Ishikawa (cell line): Measurements from ENCODE around the gene ECPAS.

Experiments
- CEBPB ChIP-seq: IDR thresholded peaks from 2 replicates; pipeline ENCODE4 v1.6.1; 2012
- CREB1 ChIP-seq: IDR thresholded peaks from 2 replicates; pipeline ENCODE4 v1.6.1; 2012; ENCODE audit warnings: low read depth
- EGR1 ChIP-seq: IDR thresholded peaks from 2 replicates; pipeline ENCODE4 v1.6.1; 2012
- EP300 ChIP-seq: IDR thresholded peaks from 2 replicates; pipeline ENCODE4 v1.6.1; 2012; ENCODE audit warnings: borderline replicate concordance
- FOXM1 ChIP-seq: IDR thresholded peaks from 2 replicates; pipeline ENCODE4 v1.6.1; 2012; ENCODE audit warnings: low read depth, borderline replicate concordance
- MAX ChIP-seq: IDR thresholded peaks from 2 replicates; pipeline ENCODE4 v1.6.1; 2012
- NFIC ChIP-seq: IDR thresholded peaks from 2 replicates; pipeline ENCODE4 v1.6.1; 2012
- RAD21 ChIP-seq: IDR thresholded peaks from 2 replicates; pipeline ENCODE4 v1.6.1; 2012; ENCODE audit warnings: low read depth
- REST ChIP-seq: IDR thresholded peaks from 2 replicates; pipeline ENCODE4 v1.6.1; 2012; ENCODE audit warnings: low read depth, mild to moderate bottlenecking
- TAF1 ChIP-seq: IDR thresholded peaks from 2 replicates; pipeline ENCODE4 v1.6.1; 2012; ENCODE audit warnings: low read depth, mild to moderate bottlenecking
- TCF12 ChIP-seq: IDR thresholded peaks from 2 replicates; pipeline ENCODE4 v1.6.1; 2012; ENCODE audit warnings: low read depth
- TEAD4 ChIP-seq: IDR thresholded peaks from 2 replicates; pipeline ENCODE4 v1.6.1; 2012
- USF1 ChIP-seq: IDR thresholded peaks from 2 replicates; pipeline ENCODE4 v1.6.1; 2012
- YY1 ChIP-seq: IDR thresholded peaks from 2 replicates; pipeline ENCODE4 v1.6.1; 2012; ENCODE audit warnings: low read depth
- ZBTB7A ChIP-seq: IDR thresholded peaks from 2 replicates; pipeline ENCODE4 v1.6.1; 2012; ENCODE audit warnings: low read depth

The ECPAS gene

GRCh38 chr9:111482694-111483438 is 1.3 kb downstream of the ECPAS start:
- TF ChIP-seq REST (no peak), CEBPB (peak; percentile 85), MAX (no peak; the same call in 1 of the 2 replicates), YY1 (0 out of 2 replicates have a peak, but pooled peaks have one; percentile 27), FOXM1 (no peak), EP300 (no peak), TEAD4 (no peak), NFIC (no peak), TAF1 (peak; percentile 42; the same call in 1 of the 2 replicates), CREB1 (no peak), USF1 (0 out of 2 replicates have a peak, but pooled peaks have one; percentile 4), ZBTB7A (peak; percentile 99), EGR1 (no peak), TCF12 (peak; percentile 39; the same call in 1 of the 2 replicates), RAD21 (no peak)

GRCh38 chr9:111481885-111482636 is 2.1 kb downstream of the ECPAS start:
- no peak; the same call in 1 of the 2 replicates for TF ChIP-seq MAX
- TF ChIP-seq YY1: no peak
- peak; percentile 29; the same call in 1 of the 2 replicates for TF ChIP-seq CEBPB
- no peak for TF ChIP-seq TEAD4

GRCh38 chr9:111477677-111478076 is 6.5 kb downstream of the ECPAS start:
- no peak for TF ChIP-seq ZBTB7A
- TF ChIP-seq TEAD4: no peak
- TF ChIP-seq CREB1: no peak
- no peak for TF ChIP-seq YY1
- no peak for TF ChIP-seq MAX
- no peak for TF ChIP-seq FOXM1
- no peak for TF ChIP-seq TAF1
- TF ChIP-seq REST: no peak
- TF ChIP-seq USF1: no peak
- no peak for TF ChIP-seq TCF12
- TF ChIP-seq CEBPB: no peak
- TF ChIP-seq NFIC: no peak
- TF ChIP-seq RAD21: no peak
- no peak for TF ChIP-seq EGR1
- no peak for TF ChIP-seq EP300

- no peak for TF ChIP-seq NFIC
- TF ChIP-seq ZBTB7A: no peak
- TF ChIP-seq CEBPB: no peak
Observed at GRCh38 chr9:111475195-111475594, 9.0 kb downstream of the ECPAS start.

GRCh38 chr9:111474385-111474784 is 9.8 kb downstream of the ECPAS start:
- TF ChIP-seq CEBPB (no peak), EGR1 (no peak), REST (no peak), YY1 (no peak), USF1 (no peak), TAF1 (no peak), MAX (no peak), NFIC (no peak), FOXM1 (no peak), CREB1 (no peak), ZBTB7A (no peak), TEAD4 (no peak), TCF12 (no peak), EP300 (no peak), RAD21 (no peak)
